ENCODE results near the gene ENOX2. TPM values are rescaled to one million over a fixed set of nuclear protein-coding genes. Genes with fewer than 3 reads are reported as not detected.

ENOX2 gene
- total and polyA plus RNA-seq, 2 experiments from 2014 or later: 8.7 to 9.0 TPM

- H3K4me3 ChIP-seq: no peak overlapping the region
- H3K27me3 ChIP-seq: no peaks in the 10 kb centered on the region
- H3K4me2 ChIP-seq: no peak overlapping the region
- no peaks in the 10 kb centered on the region for H3K9me3 ChIP-seq (ENCODE audit: low read depth)
- H3K9me2 ChIP-seq (replicated peaks; ENCODE audit: insufficient read depth): no peaks in the 10 kb centered on the region
- no peaks in the 10 kb centered on the region for H3K4me1 ChIP-seq (ENCODE audit: insufficient read depth)
- no peak overlapping the region for H2AFZ ChIP-seq
- TF ChIP-seq EZH2 (IDR thresholded peaks at IDR 0.05; ENCODE audit: borderline replicate concordance) (no peak), EZH2phosphoT487 (IDR thresholded peaks at IDR 0.05; ENCODE audit: low read depth, severe bottlenecking, unreplicated experiment) (no peak), CTCF (IDR thresholded peaks at IDR 0.05; ENCODE audit: poor library complexity) (no peak)
- no peaks in the 10 kb centered on the region for H3K36me3 ChIP-seq (replicated peaks; ENCODE audit: insufficient read depth, low read depth)
- H3K79me2 ChIP-seq: no peaks in the 10 kb centered on the region
- H4K20me1 ChIP-seq (ENCODE audit: insufficient read depth, poor library complexity, severe bottlenecking): no peaks in the 10 kb centered on the region
- H3K27ac ChIP-seq: no peak overlapping the region
- DNase-seq (ENCODE audit: low spot score): no peak
- 61% methylated on average over 2 of the region's 2 CpGs for WGBS (ENCODE audit: low lambda C conversion rate, missing lambda C conversion rate)
Observed at GRCh38 chrX:130694983-130695382, 208.0 kb downstream of the ENOX2 start.

- Histone ChIP-seq H3K79me2 (no peaks in the 10 kb centered on the region), H3K9me3 (ENCODE audit: low read depth) (no peaks in the 10 kb centered on the region), H3K27me3 (no peaks in the 10 kb centered on the region), H4K20me1 (ENCODE audit: insufficient read depth, poor library complexity, severe bottlenecking) (no peaks in the 10 kb centered on the region), H3K36me3 (replicated peaks; ENCODE audit: insufficient read depth, low read depth) (no peaks in the 10 kb centered on the region), H3K4me2 (no peak overlapping the region), H3K9me2 (replicated peaks; ENCODE audit: insufficient read depth) (no peaks in the 10 kb centered on the region), H3K27ac (no peak overlapping the region), H3K4me3 (no peak overlapping the region), H3K4me1 (ENCODE audit: insufficient read depth) (no peaks in the 10 kb centered on the region), H2AFZ (no peak overlapping the region)
- TF ChIP-seq EZH2phosphoT487 (IDR thresholded peaks at IDR 0.05; ENCODE audit: low read depth, severe bottlenecking, unreplicated experiment) (no peak), EZH2 (IDR thresholded peaks at IDR 0.05; ENCODE audit: borderline replicate concordance) (no peak), CTCF (IDR thresholded peaks at IDR 0.05; ENCODE audit: poor library complexity) (no peak)
- no peak for DNase-seq (ENCODE audit: low spot score)
- 65% methylated on average over 3 of the region's 3 CpGs for WGBS (ENCODE audit: low lambda C conversion rate, missing lambda C conversion rate)
Observed at GRCh38 chrX:130691576-130691975, 211.4 kb downstream of the ENOX2 start.

GRCh38 chrX:130688360-130688759, 214.6 kb downstream of the ENOX2 start:
- no peaks in the 10 kb centered on the region for H3K79me2 ChIP-seq
- no peaks in the 10 kb centered on the region for H3K9me3 ChIP-seq (ENCODE audit: low read depth)
- no peak overlapping the region for H3K4me2 ChIP-seq
- DNase-seq (ENCODE audit: low spot score): no peak
- no peak overlapping the region for H2AFZ ChIP-seq
- WGBS (ENCODE audit: low lambda C conversion rate, missing lambda C conversion rate): 86% methylated on average over 5 of the region's 5 CpGs
- TF ChIP-seq EZH2 (IDR thresholded peaks at IDR 0.05; ENCODE audit: borderline replicate concordance) (no peak), EZH2phosphoT487 (IDR thresholded peaks at IDR 0.05; ENCODE audit: low read depth, severe bottlenecking, unreplicated experiment) (no peak), CTCF (IDR thresholded peaks at IDR 0.05; ENCODE audit: poor library complexity) (no peak)
- H3K36me3 ChIP-seq (replicated peaks; ENCODE audit: insufficient read depth, low read depth): no peaks in the 10 kb centered on the region
- H3K27ac ChIP-seq: no peak overlapping the region
- H4K20me1 ChIP-seq (ENCODE audit: insufficient read depth, poor library complexity, severe bottlenecking): no peaks in the 10 kb centered on the region
- no peaks in the 10 kb centered on the region for H3K4me1 ChIP-seq (ENCODE audit: insufficient read depth)
- no peaks in the 10 kb centered on the region for H3K9me2 ChIP-seq (replicated peaks; ENCODE audit: insufficient read depth)
- no peak overlapping the region for H3K4me3 ChIP-seq
- H3K27me3 ChIP-seq: no peaks in the 10 kb centered on the region

- TF ChIP-seq CTCF (IDR thresholded peaks at IDR 0.05; ENCODE audit: poor library complexity) (no peak), EZH2 (IDR thresholded peaks at IDR 0.05; ENCODE audit: borderline replicate concordance) (no peak), EZH2phosphoT487 (IDR thresholded peaks at IDR 0.05; ENCODE audit: low read depth, severe bottlenecking, unreplicated experiment) (no peak)
- no peaks in the 10 kb centered on the region for H4K20me1 ChIP-seq (ENCODE audit: insufficient read depth, poor library complexity, severe bottlenecking)
- no peak for DNase-seq (ENCODE audit: low spot score)
- H3K4me1 ChIP-seq (ENCODE audit: insufficient read depth): no peaks in the 10 kb centered on the region
- no peaks in the 10 kb centered on the region for H3K79me2 ChIP-seq
- H3K9me3 ChIP-seq (ENCODE audit: low read depth): no peaks in the 10 kb centered on the region
- H3K27me3 ChIP-seq: no peaks in the 10 kb centered on the region
- no peak overlapping the region for H3K4me2 ChIP-seq
- H3K9me2 ChIP-seq (replicated peaks; ENCODE audit: insufficient read depth): no peaks in the 10 kb centered on the region
- no peak overlapping the region for H3K4me3 ChIP-seq
- H3K27ac ChIP-seq: no peak overlapping the region
- WGBS (ENCODE audit: low lambda C conversion rate, missing lambda C conversion rate): 66% methylated on average over 2 of the region's 2 CpGs
- no peaks in the 10 kb centered on the region for H3K36me3 ChIP-seq (replicated peaks; ENCODE audit: insufficient read depth, low read depth)
- no peak overlapping the region for H2AFZ ChIP-seq
Observed at GRCh38 chrX:130682990-130683389, 220.0 kb downstream of the ENOX2 start.

Data from hepatocyte (in vitro differentiated cells).